OCI-M1 (cell line): ENCODE results near the gene NDUFS6.
"Not testable (repeated sequence)": the region's sequence is repeated elsewhere in the genome, so short reads cannot be mapped to it uniquely, and the experiment has no call there.

Experiments used
- DNase-seq: peaks from one replicate; lab custom pipeline; 2025; lab: John Stamatoyannopoulos, UW

NDUFS6 gene

GRCh38 chr5:1834022-1834551 lies 32.9 kb downstream of the NDUFS6 start:
- no peak for DNase-seq

DNA sequence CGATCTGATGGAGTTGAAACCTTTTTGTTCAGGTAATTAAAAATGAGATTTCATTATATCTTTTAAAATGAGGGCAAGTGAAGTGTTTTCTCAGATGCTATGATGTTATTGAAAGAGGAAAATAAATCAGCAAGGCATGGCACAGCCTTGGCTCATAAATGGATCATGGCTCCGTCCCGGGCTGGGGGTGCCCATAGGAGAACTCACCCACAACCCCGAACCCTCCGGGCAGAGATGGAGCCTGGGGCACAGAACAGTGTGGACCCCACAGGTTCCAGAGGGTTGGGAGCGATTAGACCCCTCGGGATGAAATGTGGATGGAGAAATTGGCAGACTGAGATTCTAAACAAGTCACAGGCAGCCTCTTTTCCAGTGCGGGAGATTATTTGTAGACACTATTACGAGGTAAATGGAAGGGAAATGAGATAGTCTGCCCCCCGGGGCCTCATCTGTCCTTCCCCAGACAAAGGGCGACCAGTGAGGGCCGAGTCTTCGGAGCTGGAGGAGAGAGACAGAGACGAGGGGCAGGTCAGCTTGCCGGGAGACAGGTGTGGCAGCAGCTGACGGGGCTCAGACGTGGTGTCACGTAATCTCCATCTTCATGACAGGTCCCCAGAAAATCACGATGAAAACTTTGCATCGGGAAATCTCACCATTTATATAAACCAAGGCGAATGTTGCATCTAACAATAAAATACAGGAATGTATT lies 33.7 kb downstream of the NDUFS6 start:
- no peak for DNase-seq

- DNase-seq = no peak
These were observed 34.2 kb downstream of the NDUFS6 start for GRCh38 chr5:1835431-1835830.

GRCh38 chr5:1836176-1836890 lies 35.1 kb downstream of the NDUFS6 start:
- no peak for DNase-seq

GRCh38 chr5:1836891-1837880 lies 36.0 kb downstream of the NDUFS6 start:
- DNase-seq = no peak

DNA sequence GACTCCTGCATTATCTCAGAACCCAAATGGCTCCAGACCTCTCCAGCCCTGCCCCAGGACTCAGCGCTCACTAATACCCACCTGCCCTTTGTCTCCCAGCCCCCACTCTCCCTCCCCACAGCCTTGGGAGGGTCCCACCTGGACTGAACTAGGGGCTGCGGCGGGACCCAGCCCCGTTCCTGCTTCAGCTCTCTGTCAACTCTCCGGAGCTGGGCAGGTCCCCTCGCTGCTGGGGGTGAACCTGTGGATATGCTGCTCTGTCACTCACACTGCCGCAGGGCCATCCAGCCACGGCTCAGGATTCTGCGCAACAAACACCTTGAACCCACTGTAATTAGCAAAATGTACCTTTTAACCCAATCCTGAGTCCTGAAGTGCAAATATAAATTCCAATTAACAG lies 36.8 kb downstream of the NDUFS6 start:
- no peak for DNase-seq

- DNase-seq = no peak
These were observed 38.9 kb downstream of the NDUFS6 start for GRCh38 chr5:1840071-1840547.

DNA sequence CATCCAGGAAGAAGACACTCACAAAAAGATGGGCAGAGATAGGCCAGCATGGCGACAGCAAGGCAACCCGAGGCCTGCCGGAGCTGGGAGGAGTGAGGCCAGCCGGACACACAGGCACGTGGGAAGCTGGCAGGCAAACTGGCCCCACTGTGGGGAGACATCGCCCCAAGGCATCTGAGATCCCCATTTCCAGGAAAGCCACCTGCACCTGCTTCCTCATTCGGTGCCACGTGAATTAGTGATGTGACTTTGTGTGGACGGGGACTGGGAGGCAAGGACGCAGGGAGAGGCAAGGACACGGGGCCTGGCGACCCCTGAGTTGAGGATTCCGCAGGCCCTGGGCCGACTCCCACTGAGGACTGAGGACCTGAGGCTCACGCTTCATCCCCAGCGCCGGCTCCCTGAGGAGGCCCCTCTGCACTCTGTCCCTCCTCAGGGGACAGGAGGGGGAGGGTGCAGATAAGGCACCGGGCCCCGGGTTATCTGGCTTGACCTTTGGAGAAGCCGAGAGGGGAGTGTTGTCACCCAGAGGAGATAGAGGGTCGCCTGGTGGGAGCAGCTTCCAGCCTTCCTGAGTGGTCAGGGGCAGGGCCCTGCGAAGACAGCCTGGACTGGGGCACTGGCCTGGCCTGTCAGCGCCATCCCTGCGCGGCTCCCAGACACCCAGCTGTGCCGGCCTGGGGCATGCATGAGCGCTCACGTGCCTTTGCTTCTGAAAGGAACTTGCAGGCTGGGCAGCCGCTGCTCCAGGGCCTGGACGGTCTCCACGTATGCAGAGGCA lies 39.7 kb downstream of the NDUFS6 start:
- no peak for DNase-seq

DNA sequence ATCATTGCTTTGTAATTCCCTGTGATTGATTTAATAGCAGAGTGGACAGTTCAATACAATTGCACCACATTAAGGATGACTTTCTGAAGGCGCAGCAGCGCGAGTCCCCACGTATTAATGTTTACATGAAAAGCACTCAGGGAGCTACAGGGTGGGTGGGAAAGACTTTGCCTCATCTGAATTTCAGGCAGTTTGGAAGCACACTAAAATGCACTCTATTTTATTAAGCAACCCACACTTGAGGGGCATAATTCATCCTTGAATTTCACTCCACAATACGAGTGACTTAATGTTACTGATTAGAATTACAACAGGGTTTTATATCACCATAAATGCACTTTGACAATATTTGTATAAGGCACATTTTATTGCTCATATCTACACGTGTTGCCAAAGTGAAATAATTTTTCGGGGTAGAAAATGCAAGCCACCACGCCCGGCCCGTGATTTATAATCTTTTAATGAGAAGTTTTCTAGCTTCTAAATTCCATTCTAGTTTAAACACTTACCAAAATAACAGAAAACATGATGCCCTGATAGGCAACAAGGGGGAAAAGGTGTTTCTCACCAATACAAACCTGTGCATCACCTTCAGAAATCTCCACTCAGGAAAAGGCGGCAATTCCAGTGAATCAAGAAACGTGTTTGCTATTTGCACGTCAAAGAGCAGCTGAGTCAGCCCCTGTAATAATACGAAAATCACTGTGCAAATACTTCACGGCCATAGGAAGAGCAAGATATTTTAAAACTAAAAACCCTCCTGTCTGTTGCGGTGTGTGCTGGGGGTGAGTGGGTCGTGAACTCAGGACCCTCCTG lies 41.0 kb downstream of the NDUFS6 start:
- DNase-seq = no peak

GRCh38 chr5:1843761-1844160 lies 42.6 kb downstream of the NDUFS6 start:
- DNase-seq = not testable (repeated sequence)

DNA sequence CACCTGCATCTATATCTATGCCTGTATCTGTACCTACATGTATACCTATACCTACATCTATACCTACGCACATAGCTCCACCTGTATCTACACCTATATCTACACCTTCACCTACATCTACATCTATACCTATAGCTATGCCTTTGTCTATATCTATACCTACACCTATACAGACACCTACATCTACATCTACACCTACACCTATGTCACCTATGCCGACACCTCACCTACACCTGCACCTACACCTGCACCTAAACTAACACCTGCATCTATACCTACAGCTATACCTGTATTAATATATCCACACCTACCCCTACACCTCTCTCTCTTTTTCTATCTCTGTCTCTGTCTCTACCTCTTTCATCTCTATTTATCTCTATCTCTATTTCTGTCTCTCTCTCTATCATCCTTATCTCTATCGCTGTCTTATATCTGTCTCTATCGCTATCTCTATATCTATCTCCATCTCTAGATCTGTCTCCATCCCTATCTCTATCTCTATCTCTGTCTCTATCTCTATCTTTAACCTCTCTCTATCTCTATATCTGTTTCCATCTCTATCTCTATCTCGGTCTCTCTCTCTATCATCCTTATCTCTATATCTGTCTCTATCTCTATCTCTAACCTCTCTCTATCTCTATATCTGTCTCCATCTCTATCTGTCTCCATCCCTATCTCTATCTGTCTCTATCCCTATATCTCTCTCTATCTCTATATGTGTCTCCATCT lies 43.7 kb downstream of the NDUFS6 start:
- no peak for DNase-seq

GRCh38 chr5:1845696-1846095 lies 44.5 kb downstream of the NDUFS6 start:
- DNase-seq = no peak

DNA sequence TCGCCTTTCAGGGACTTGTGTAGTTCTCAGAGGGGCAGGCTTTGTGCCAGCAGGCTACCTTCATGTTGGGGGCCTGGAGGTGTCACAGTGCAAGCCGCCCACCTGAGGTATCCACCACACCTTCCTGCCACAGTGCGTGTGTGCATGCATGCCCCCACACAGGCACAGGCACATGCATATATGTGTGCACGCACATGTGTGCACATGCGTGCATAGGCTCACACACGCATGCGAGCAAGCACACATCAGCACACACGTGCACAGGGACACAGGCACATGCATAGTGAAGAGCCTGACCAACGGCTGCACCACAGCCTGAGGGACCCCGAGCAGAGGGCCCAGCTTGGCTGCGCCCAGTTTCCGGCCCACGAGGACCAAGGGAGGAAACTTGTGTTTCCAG lies 45.4 kb downstream of the NDUFS6 start:
- no peak for DNase-seq

DNA sequence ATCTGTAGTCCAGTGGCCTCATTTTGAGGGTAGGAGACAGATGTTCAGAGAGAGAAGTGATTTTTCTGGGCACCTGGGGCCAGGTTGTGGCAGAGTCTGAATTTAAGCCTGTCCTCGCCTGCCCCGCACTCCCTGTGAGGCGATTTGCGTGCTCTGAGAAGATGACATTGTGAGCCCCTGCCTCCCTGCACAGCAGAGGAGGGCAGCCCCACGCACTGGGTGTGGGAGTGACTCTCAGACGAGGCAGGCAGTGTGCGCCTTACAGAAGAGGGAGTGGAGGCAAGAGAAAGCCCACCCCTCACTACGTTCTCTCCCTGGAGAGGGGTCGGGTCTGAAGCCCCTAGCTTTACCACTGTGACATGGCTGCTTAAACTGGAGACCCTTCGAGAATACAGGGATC lies 45.8 kb downstream of the NDUFS6 start:
- no peak for DNase-seq

- no peak for DNase-seq
These were observed 46.4 kb downstream of the NDUFS6 start for GRCh38 chr5:1847611-1848010.

- no peak for DNase-seq
These were observed 49.3 kb downstream of the NDUFS6 start for GRCh38 chr5:1850324-1851154.

DNA sequence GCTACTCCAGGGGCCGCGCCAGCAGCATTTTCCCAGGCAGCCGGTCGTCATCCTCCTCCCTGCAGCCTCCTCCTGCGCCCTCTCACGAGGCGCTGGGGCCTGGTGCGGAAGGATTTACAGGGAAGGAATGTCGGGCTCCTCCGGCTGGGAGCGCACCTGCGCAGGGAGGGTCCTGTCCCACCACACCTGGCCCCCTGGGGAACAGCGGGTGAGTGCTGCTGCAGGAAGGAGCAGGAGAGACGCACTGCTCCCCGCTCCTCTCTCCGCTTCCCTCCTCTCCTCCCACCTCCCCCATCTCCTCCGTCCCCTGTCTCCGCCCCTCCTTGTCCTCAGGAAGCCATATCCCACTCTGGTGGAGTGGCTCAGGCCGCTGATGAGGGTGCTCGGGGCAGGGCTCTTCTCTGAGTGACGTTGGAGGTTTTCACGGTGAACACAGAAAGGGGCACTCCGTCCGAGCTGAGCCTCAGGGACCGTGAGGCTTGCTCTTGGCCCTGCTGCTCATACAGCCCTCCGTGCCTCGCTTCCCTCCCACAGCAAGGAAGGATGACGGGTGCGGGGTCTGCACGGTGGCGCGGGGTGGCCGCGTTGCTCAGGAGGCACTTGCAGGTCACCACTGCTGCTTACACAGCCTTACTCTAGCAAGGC lies 50.2 kb downstream of the NDUFS6 start:
- DNase-seq = no peak

GRCh38 chr5:1852324-1852947 lies 51.2 kb downstream of the NDUFS6 start:
- DNase-seq = no peak
